ENCODE results near the gene LRRTM3.

- no peak for TF ChIP-seq EZH2phosphoT487 (IDR thresholded peaks at IDR 0.05; ENCODE audit: insufficient read depth, low read depth)
- TF ChIP-seq EZH2 (IDR thresholded peaks at IDR 0.05; ENCODE audit: insufficient read depth, poor library complexity, severe bottlenecking), result no peak
Observed at GRCh38 chr10:67115972-67116371, 190.1 kb downstream of the LRRTM3 start.

All from GM23248 (cell line).